ENCODE measurements around the gene FAAH2. TPM values are rescaled to one million over a fixed set of nuclear protein-coding genes. Genes with fewer than 3 reads are reported as not detected.
"Not testable (repeated sequence)": the region's sequence is repeated elsewhere in the genome, so short reads cannot be mapped to it uniquely, and the experiment has no call there.

FAAH2 gene
- total RNA-seq, 1 experiment from 2014 or later = 7.8 TPM

DNA sequence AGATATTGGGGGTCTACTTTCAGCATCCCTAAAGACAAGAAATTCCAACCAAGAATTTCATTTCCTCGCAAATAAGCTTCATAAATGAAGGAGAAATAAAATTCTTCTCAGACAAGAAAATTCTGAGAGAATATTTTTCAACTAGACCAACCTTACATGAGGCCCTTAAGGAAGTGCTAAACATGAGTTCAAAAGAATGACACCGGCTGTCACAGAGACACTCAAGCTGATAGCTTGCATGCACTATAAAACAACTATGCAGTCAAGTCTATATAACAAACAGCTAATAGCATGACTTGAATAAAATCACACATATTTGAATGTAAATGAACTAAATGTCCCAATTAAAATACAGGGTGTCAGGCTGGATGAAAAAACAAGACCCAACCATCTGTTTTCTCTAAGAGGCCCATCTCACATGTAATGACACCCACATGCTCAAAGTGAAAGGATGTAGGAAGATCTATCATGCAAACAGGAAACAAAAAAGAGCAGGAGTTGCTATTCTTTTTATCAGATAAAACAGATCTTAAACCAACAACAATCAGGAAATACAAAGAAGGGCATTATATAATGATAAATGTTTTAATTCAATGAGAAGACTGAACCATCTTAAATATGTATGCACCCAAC lies 27.2 kb downstream of the FAAH2 start:
- no peaks in the 10 kb centered on the region for H3K9me3 Mint-ChIP-seq (ENCODE audit: unreplicated experiment)
- H3K4me3 ChIP-seq (ENCODE audit: low read depth, low read length) = no peak overlapping the region
- TF ChIP-seq, protein P1, sequence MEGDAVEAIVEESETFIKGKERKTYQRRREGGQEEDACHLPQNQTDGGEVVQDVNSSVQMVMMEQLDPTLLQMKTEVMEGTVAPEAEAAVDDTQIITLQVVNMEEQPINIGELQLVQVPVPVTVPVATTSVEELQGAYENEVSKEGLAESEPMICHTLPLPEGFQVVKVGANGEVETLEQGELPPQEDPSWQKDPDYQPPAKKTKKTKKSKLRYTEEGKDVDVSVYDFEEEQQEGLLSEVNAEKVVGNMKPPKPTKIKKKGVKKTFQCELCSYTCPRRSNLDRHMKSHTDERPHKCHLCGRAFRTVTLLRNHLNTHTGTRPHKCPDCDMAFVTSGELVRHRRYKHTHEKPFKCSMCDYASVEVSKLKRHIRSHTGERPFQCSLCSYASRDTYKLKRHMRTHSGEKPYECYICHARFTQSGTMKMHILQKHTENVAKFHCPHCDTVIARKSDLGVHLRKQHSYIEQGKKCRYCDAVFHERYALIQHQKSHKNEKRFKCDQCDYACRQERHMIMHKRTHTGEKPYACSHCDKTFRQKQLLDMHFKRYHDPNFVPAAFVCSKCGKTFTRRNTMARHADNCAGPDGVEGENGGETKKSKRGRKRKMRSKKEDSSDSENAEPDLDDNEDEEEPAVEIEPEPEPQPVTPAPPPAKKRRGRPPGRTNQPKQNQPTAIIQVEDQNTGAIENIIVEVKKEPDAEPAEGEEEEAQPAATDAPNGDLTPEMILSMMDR (IDR thresholded peaks at IDR 0.05; ENCODE audit: insufficient read depth in 1 of 2, low read depth in 1 of 2, low read length in 1 of 2, severe bottlenecking in 1 of 2, unreplicated experiment in 1 of 2) = no peak
- no peak overlapping the region for H3K4me3 Mint-ChIP-seq (ENCODE audit: unreplicated experiment)
- ChIA-PET CTCF (no interaction called here), POLR2A (no interaction called here)
- H3K36me3 ChIP-seq (ENCODE audit: control insufficient read depth, insufficient read depth, low read length) = no peaks in the 10 kb centered on the region
- no peaks in the 10 kb centered on the region for H3K27me3 ChIP-seq (replicated peaks; ENCODE audit: control insufficient read depth, insufficient read depth, low read length)
- DNase-seq = no peak
- no peaks in the 10 kb centered on the region for H3K4me1 ChIP-seq
- H3K36me3 Mint-ChIP-seq (ENCODE audit: insufficient read depth, unreplicated experiment) = no peaks in the 10 kb centered on the region
- no peaks in the 10 kb centered on the region for H3K9me3 ChIP-seq
- no peaks in the 10 kb centered on the region for H3K4me1 Mint-ChIP-seq (ENCODE audit: low read depth, unreplicated experiment)
- intact Hi-C loops (cut with micrococcal nuclease; ENCODE audit: unreplicated experiment) = no loop called here
- no peak overlapping the region for H3K27ac Mint-ChIP-seq (ENCODE audit: unreplicated experiment)
- no TSS peak for BruUV-seq (replicated peaks)
- no peaks in the 10 kb centered on the region for H3K27me3 Mint-ChIP-seq (ENCODE audit: insufficient read depth, unreplicated experiment)

DNA sequence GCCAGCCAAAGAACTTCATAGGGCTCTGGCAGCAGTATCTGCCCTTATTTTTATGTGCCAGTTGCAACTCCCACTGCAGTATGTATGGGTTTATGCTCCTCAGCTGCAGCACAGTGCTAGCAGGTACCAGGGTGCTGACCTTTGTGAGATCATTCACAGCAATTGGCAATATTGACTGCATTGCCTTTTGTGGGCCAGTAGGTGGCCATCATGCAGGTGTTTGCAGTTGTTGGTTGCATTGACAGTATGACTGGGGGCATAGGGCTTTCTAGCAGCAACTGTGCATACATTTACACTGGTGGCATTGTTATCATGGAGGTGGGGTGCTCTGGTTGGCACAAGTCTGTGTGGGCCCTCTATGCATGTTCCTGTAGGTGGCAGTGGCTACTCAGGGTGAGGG lies 42.5 kb downstream of the FAAH2 start:
- H3K4me3 ChIP-seq (ENCODE audit: low read depth, low read length) = no peak overlapping the region
- no peak overlapping the region for H3K27ac Mint-ChIP-seq (ENCODE audit: unreplicated experiment)
- H3K9me3 ChIP-seq = no peaks in the 10 kb centered on the region
- TF ChIP-seq, protein P1 (IDR thresholded peaks at IDR 0.05; ENCODE audit: insufficient read depth in 1 of 2, low read depth in 1 of 2, low read length in 1 of 2, severe bottlenecking in 1 of 2, unreplicated experiment in 1 of 2) = no peak
- H3K36me3 Mint-ChIP-seq (ENCODE audit: insufficient read depth, unreplicated experiment) = no peaks in the 10 kb centered on the region
- no peaks in the 10 kb centered on the region for H3K4me1 Mint-ChIP-seq (ENCODE audit: low read depth, unreplicated experiment)
- H3K36me3 ChIP-seq (ENCODE audit: control insufficient read depth, insufficient read depth, low read length) = no peaks in the 10 kb centered on the region
- no peaks in the 10 kb centered on the region for H3K4me1 ChIP-seq
- no TSS peak for BruUV-seq (replicated peaks)
- H3K27me3 Mint-ChIP-seq (ENCODE audit: insufficient read depth, unreplicated experiment) = no peaks in the 10 kb centered on the region
- no peak for DNase-seq
- H3K4me3 Mint-ChIP-seq (ENCODE audit: unreplicated experiment) = no peak overlapping the region
- POLR2A ChIA-PET = no interaction called here
- intact Hi-C loops (cut with micrococcal nuclease; ENCODE audit: unreplicated experiment) = no loop called here
- CTCF ChIA-PET = no interaction called here
- no peaks in the 10 kb centered on the region for H3K27me3 ChIP-seq (replicated peaks; ENCODE audit: control insufficient read depth, insufficient read depth, low read length)
- H3K9me3 Mint-ChIP-seq (ENCODE audit: unreplicated experiment) = no peaks in the 10 kb centered on the region

DNA sequence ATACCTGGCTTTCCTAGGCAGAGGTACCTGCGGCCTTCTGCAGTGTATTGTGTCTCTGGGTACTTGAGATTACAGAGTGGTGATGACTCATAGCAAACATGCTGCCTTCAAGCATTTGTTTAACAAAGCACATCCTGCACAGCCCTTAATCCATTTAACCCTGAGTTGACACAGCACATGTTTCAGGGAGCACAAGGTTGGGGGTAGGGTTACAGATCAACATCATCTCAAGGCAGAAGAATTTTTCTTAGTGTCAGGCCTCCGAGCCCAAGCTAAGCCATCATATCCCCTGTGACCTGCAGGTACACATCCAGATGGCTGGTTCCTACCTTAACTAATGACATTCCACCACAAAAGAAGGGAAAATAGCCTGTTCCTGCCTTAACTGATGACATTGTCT lies 49.3 kb downstream of the FAAH2 start:
- H3K4me1 Mint-ChIP-seq (ENCODE audit: low read depth, unreplicated experiment) = peaks cover 21% of the 10 kb centered on the region

More for the DNA sequence above, 49.3 kb downstream of the FAAH2 start:
- H3K36me3 ChIP-seq (ENCODE audit: control insufficient read depth, insufficient read depth, low read length); H3K4me3 ChIP-seq (ENCODE audit: low read depth, low read length); H3K36me3 Mint-ChIP-seq (ENCODE audit: insufficient read depth, unreplicated experiment); H3K9me3 Mint-ChIP-seq (ENCODE audit: unreplicated experiment); BruUV-seq (replicated peaks); POLR2A ChIA-PET; H3K27me3 ChIP-seq (replicated peaks; ENCODE audit: control insufficient read depth, insufficient read depth, low read length); H3K27me3 Mint-ChIP-seq (ENCODE audit: insufficient read depth, unreplicated experiment); H3K9me3 ChIP-seq; CTCF ChIA-PET; H3K4me1 ChIP-seq: not testable (repeated sequence)
- intact Hi-C loops (cut with micrococcal nuclease; ENCODE audit: unreplicated experiment) = loop anchor here (2.0 kb wide), 1 partner anchor 49 kb away; the partner anchor contains the start of gene FAAH2
- peak; percentile 36 to 45 for DNase-seq
- peak overlapping the region; percentile 27 for H3K4me3 Mint-ChIP-seq (ENCODE audit: unreplicated experiment)
- peak overlapping the region; percentile 82 for H3K27ac Mint-ChIP-seq (ENCODE audit: unreplicated experiment)

All from Caco-2 (cell line).